ENCODE measurements around the gene BEST4.

Gene BEST4

DNA sequence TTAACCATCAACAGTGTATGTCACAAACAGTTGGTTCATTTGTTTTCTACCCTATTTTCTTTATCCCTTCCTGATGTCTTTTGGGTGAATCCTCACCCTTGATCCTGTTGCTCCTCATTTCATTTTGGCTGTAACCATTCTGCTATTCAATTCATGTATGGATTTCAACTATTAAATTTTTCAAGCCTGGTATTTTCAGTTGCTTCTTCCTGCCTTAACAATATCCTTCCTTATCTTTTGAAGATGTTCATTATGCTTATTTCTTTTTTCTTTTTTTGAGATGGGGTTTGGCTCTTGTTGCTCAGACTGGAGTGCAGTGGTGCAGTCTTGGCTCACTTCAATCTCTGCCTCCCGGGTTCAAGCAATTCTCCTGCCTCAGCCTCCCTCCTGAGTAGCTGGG is 54.2 kb downstream of the BEST4 start:
- TF ChIP-seq POLR2A (IDR thresholded peaks at IDR 0.05; ENCODE audit: extremely low read depth, insufficient read length) = no peak
- TF ChIP-seq, protein P1, sequence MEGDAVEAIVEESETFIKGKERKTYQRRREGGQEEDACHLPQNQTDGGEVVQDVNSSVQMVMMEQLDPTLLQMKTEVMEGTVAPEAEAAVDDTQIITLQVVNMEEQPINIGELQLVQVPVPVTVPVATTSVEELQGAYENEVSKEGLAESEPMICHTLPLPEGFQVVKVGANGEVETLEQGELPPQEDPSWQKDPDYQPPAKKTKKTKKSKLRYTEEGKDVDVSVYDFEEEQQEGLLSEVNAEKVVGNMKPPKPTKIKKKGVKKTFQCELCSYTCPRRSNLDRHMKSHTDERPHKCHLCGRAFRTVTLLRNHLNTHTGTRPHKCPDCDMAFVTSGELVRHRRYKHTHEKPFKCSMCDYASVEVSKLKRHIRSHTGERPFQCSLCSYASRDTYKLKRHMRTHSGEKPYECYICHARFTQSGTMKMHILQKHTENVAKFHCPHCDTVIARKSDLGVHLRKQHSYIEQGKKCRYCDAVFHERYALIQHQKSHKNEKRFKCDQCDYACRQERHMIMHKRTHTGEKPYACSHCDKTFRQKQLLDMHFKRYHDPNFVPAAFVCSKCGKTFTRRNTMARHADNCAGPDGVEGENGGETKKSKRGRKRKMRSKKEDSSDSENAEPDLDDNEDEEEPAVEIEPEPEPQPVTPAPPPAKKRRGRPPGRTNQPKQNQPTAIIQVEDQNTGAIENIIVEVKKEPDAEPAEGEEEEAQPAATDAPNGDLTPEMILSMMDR (IDR thresholded peaks at IDR 0.05; ENCODE audit: low read depth, low read length) = no peak
- TF ChIP-seq, protein P2, sequence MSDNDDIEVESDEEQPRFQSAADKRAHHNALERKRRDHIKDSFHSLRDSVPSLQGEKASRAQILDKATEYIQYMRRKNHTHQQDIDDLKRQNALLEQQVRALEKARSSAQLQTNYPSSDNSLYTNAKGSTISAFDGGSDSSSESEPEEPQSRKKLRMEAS (IDR thresholded peaks at IDR 0.05; ENCODE audit: low read depth, low read length) = no peak
- TF ChIP-seq MYC (IDR thresholded peaks at IDR 0.05; ENCODE audit: low read depth, low read length) = no peak
- DNase-seq (ENCODE audit: low read depth) = no peak
- H3K4me3 ChIP-seq (ENCODE audit: low read depth, low read length) = no peak overlapping the region
